Peyer's patch (tissue), 4 donors: ENCODE measurements around the gene KCNF1.

Experiments
- CTCF ChIP-seq, 6 experiments: fragments of 450-650 bp in 4 of 6; fragments of 200-600 bp in 2 of 6; sonication (generic) in 1 of 6; IDR thresholded peaks; one replicate each; pipeline ENCODE4 v1.5.1; 2017 to 2019; ENCODE audit warnings: antibody characterized with exemption in 6 of 6, mild to moderate bottlenecking in 3 of 6, moderate library complexity in 1 of 6
- POLR2A ChIP-seq, 2 donors: fragments of 450-650 bp; IDR thresholded peaks; one replicate each; pipeline ENCODE4 v1.5.1; 2017; ENCODE audit warnings: antibody characterized with exemption in 2 of 2, mild to moderate bottlenecking in 2 of 2, moderate library complexity in 2 of 2

- no peak for TF ChIP-seq CTCF (IDR thresholded peaks at IDR 0.05)
- no peak for TF ChIP-seq POLR2A (IDR thresholded peaks at IDR 0.05)
Observed at GRCh38 chr2:10957391-10957790, 45.7 kb downstream of the KCNF1 start.
